Smooth muscle cell (in vitro differentiated cells): ENCODE results near the gene RNF180. TPM values are rescaled to one million over a fixed set of nuclear protein-coding genes. Genes with fewer than 3 reads are reported as not detected.

Source experiments
- DNase-seq: peaks from one replicate; lab custom pipeline; 2025; ENCODE audit not compliant: unreplicated experiment; lab: John Stamatoyannopoulos, UW
- H2AFZ ChIP-seq: fragments of 200-600 bp; sonication (generic); 2 replicates; pipeline ENCODE4 v1.6.0; 2016; ENCODE audit warnings: antibody characterized with exemption, low read depth, mild to moderate bottlenecking
- H3F3A ChIP-seq: fragments of 200-600 bp; sonication (generic); 2 replicates; pipeline ENCODE4 v1.6.0; 2017; ENCODE audit warnings: antibody characterized with exemption, low read depth
- H3K27ac ChIP-seq: fragments of 200-600 bp; sonication (generic); 2 replicates; pipeline ENCODE4 v1.5.1; 2016; ENCODE audit warnings: low read depth, mild to moderate bottlenecking
- H3K27me3 ChIP-seq: fragments of 200-600 bp; sonication (generic); 2 replicates; pipeline ENCODE4 v1.6.1; 2016; ENCODE audit warnings: low read depth, mild to moderate bottlenecking
- H3K36me3 ChIP-seq: fragments of 200-600 bp; sonication (generic); 2 replicates; pipeline ENCODE4 v1.5.1; 2016; ENCODE audit warnings: low read depth
- H3K4me1 ChIP-seq: fragments of 200-600 bp; sonication (generic); 2 replicates; pipeline ENCODE4 v1.5.1; 2016; ENCODE audit warnings: low read depth
- H3K4me2 ChIP-seq: fragments of 200-600 bp; sonication (generic); 2 replicates; pipeline ENCODE4 v1.6.0; 2016; ENCODE audit warnings: mild to moderate bottlenecking
- H3K4me3 ChIP-seq: fragments of 200-600 bp; sonication (generic); 2 replicates; pipeline ENCODE4 v1.5.1; 2016; ENCODE audit warnings: mild to moderate bottlenecking
- H3K79me2 ChIP-seq: fragments of 200-600 bp; sonication (generic); 2 replicates; pipeline ENCODE4 v1.6.0; 2016; ENCODE audit warnings: low read depth, mild to moderate bottlenecking
- H3K9ac ChIP-seq: fragments of 200-600 bp; sonication (generic); 2 replicates; pipeline ENCODE4 v1.6.0; 2016; ENCODE audit warnings: low read depth
- H3K9me3 ChIP-seq: fragments of 200-600 bp; sonication (generic); replicated peaks from 2 replicates; pipeline ENCODE4 v1.5.1; 2016; ENCODE audit warnings: low read depth
- H4K20me1 ChIP-seq: fragments of 200-600 bp; sonication (generic); 2 replicates; pipeline ENCODE4 v1.6.0; 2016; ENCODE audit warnings: low read depth
- WGBS: methylation state at CpG from one replicate; pipeline ENCODE4 v1.1.7; 2016; ENCODE audit warnings: low lambda C conversion rate; 5-methylcytosine and 5-hydroxymethylcytosine counted together
- polyA plus RNA-seq: library from polyadenylated mRNA; unstranded; fragments of >200 nt; fragmentation: Nextera tagmentation; extraction: Ambion mirVana; gene quantifications from 2 replicates; pipeline ENCODE4 v1.2.1, GENCODE V29; 2016
- total RNA-seq: library from RNA; depleted of rRNA; stranded (reverse); fragments of >200 nt; gene quantifications from 2 replicates; pipeline ENCODE4 v1.2.3, GENCODE V29; 2014
- TF ChIP-seq, protein P1 (sequence below): fragments of 200-600 bp; sonication (generic); IDR thresholded peaks from 2 replicates; pipeline ENCODE4 v1.5.1; 2017; ENCODE audit warnings: borderline replicate concordance, mild to moderate bottlenecking, antibody characterized with exemption; ENCODE audit not compliant: insufficient read depth, poor library complexity, severe bottlenecking

The RNF180 gene
- total and polyA plus RNA-seq, 2 experiments from 2014 or later, result 3.0 to 3.8 TPM

DNA sequence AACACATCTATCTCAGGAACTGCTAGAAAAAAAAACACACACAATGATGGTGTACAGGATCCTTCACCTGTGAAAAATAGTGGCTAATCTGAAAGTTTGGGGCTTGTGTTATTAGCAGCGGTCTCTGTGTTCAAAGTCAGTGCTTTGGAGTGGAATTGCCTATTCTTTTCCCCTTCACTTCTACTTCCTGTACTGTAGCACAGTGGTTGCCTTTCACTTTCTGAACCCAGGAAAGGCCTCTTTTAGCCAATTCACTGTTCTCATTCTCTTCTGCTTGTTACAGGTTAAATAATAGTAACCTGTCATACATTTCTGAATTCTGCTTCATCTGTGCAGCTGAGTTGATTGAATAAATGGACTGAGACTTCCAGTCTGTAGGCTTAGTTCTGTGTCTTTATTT, 178.9 kb downstream of the RNF180 start:
- Histone ChIP-seq H3K27ac (no peak overlapping the region), H3K4me2 (no peak overlapping the region), H4K20me1 (no peaks in the 10 kb centered on the region), H3K36me3 (no peaks in the 10 kb centered on the region), H3F3A (no peaks in the 10 kb centered on the region), H3K79me2 (no peaks in the 10 kb centered on the region), H3K9ac (no peak overlapping the region), H3K27me3 (no peaks in the 10 kb centered on the region), H3K4me1 (no peaks in the 10 kb centered on the region), H3K9me3 (no peaks in the 10 kb centered on the region), H2AFZ (no peak overlapping the region), H3K4me3 (no peak overlapping the region)
- DNase-seq, result no peak
- 100% methylated on average over 1 of the region's 1 CpG for WGBS
- TF ChIP-seq, protein P1, sequence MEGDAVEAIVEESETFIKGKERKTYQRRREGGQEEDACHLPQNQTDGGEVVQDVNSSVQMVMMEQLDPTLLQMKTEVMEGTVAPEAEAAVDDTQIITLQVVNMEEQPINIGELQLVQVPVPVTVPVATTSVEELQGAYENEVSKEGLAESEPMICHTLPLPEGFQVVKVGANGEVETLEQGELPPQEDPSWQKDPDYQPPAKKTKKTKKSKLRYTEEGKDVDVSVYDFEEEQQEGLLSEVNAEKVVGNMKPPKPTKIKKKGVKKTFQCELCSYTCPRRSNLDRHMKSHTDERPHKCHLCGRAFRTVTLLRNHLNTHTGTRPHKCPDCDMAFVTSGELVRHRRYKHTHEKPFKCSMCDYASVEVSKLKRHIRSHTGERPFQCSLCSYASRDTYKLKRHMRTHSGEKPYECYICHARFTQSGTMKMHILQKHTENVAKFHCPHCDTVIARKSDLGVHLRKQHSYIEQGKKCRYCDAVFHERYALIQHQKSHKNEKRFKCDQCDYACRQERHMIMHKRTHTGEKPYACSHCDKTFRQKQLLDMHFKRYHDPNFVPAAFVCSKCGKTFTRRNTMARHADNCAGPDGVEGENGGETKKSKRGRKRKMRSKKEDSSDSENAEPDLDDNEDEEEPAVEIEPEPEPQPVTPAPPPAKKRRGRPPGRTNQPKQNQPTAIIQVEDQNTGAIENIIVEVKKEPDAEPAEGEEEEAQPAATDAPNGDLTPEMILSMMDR, result no peak

DNA sequence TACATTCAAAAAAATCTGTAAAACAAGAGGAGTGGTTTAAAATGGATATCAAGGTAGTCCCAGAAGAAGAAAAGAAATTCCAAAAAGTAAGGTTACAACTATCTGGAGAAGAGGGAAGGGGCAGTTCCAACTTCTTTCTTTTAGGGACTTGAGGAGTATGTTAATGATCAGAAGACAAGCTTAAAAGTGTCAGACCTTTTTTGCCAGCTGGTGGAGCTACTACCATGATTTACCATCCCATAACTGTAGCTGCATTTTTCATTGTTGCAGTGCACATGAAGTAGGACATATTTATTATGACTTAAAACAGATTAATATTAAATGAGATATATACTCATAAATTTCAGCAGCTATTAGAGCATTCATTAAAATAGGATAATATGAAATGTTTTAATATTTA, 181.7 kb downstream of the RNF180 start:
- Histone ChIP-seq H3K27ac (no peak overlapping the region), H3K9me3 (no peaks in the 10 kb centered on the region), H3K9ac (no peak overlapping the region), H2AFZ (no peak overlapping the region), H3K4me2 (no peak overlapping the region), H3K36me3 (no peaks in the 10 kb centered on the region), H3K79me2 (no peaks in the 10 kb centered on the region), H4K20me1 (no peaks in the 10 kb centered on the region), H3K27me3 (no peaks in the 10 kb centered on the region), H3K4me1 (no peaks in the 10 kb centered on the region), H3K4me3 (no peak overlapping the region), H3F3A (no peaks in the 10 kb centered on the region)
- TF ChIP-seq, protein P1, result no peak
- DNase-seq, result no peak

DNA sequence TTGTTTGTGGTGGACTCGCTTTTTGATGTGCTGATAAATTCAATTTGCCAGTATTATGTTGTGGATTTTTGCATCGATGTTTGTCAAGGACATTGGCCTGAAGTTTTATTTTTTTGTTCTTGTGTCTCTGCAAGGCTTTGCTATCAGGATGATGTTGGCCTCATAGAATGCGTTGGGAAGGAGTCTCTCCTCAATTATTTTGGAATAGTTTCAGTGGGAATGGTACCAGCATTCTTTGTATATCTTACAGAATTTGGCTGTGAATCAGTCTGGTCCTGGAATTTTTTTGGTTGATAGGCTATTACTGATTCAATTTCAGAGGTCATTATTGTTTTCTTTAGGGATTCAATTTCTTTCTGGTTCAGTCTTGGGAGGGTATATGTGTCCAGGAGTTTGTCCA, 198.8 kb downstream of the RNF180 start:
- no peaks in the 10 kb centered on the region for H3K4me1 ChIP-seq
- TF ChIP-seq, protein P1, result no peak
- H3K4me2 ChIP-seq, result no peak overlapping the region
- no peaks in the 10 kb centered on the region for H3K27me3 ChIP-seq
- no peak overlapping the region for H3K9ac ChIP-seq
- whole genome bisulfite sequencing, result 84% methylated on average over 3 of the region's 3 CpGs
- no peaks in the 10 kb centered on the region for H3F3A ChIP-seq
- H4K20me1 ChIP-seq, result no peaks in the 10 kb centered on the region
- H3K36me3 ChIP-seq, result no peaks in the 10 kb centered on the region
- no peaks in the 10 kb centered on the region for H3K79me2 ChIP-seq
- no peak for DNase-seq
- no peaks in the 10 kb centered on the region for H3K9me3 ChIP-seq
- H3K27ac ChIP-seq, result no peak overlapping the region
- H2AFZ ChIP-seq, result no peak overlapping the region
- H3K4me3 ChIP-seq, result no peak overlapping the region

DNA sequence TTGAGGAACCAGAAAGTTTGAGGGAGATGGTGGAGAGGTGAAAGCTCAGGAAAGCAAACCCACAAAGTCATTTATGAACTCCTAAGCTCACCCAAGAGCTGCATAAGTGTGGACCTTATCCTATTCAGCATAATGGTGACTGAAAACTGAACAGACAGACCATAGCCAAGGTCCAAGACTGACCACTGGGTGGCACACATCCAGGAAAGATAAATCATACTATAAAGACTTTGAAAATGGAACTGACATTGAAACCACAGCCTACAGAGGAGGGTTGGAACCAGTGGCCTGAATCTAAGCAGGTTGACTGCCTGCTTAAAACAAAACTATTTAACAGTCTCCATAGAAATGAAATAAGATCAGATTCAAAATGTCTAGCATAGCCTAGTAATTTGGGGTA, 219.1 kb downstream of the RNF180 start:
- DNase-seq, result no peak
- TF ChIP-seq, protein P1, result peak; percentile 19

More for the DNA sequence above, 219.1 kb downstream of the RNF180 start:
- Histone ChIP-seq H3K27me3 (no peaks in the 10 kb centered on the region), H3K9ac (no peak overlapping the region), H3K9me3 (no peaks in the 10 kb centered on the region), H2AFZ (no peak overlapping the region), H3K36me3 (no peaks in the 10 kb centered on the region), H3K4me2 (no peak overlapping the region), H3K4me3 (no peak overlapping the region), H4K20me1 (no peaks in the 10 kb centered on the region), H3F3A (no peaks in the 10 kb centered on the region), H3K27ac (no peak overlapping the region), H3K79me2 (no peaks in the 10 kb centered on the region), H3K4me1 (no peaks in the 10 kb centered on the region)
